ENCODE measurements around the gene SRRT. TPM values are rescaled to one million over a fixed set of nuclear protein-coding genes. Genes with fewer than 3 reads are reported as not detected.

SRRT gene
- total and polyA plus RNA-seq, 10 of the 15 experiments (the other 5 are each of a cell fraction or from before 2014, with no cell fraction given): 11.1 to 254 (median 111) TPM

GRCh38 chr7:100839361-100839760, 35.5 kb upstream of the SRRT start:
- TF ChIP-seq YBX1 (IDR thresholded peaks at IDR 0.05): no peak
- no peak for TF ChIP-seq TBL1XR1 (IDR thresholded peaks at IDR 0.05; ENCODE audit: low read depth, low read length)
- no peak for TF ChIP-seq TCF3 (IDR thresholded peaks at IDR 0.05; ENCODE audit: borderline replicate concordance, insufficient read depth, low read depth, low read length)
- TF ChIP-seq PML (IDR thresholded peaks at IDR 0.05; ENCODE audit: low read length): no peak
- no peak for TF ChIP-seq CBFB (IDR thresholded peaks at IDR 0.05; ENCODE audit: low read depth)
- no peak for TF ChIP-seq POU2F2 (IDR thresholded peaks at IDR 0.05; ENCODE audit: borderline replicate concordance, low read depth, low read length)
- no peak for TF ChIP-seq NFIC (IDR thresholded peaks at IDR 0.05; ENCODE audit: low read depth, low read length)
- TF ChIP-seq CHD1 (IDR thresholded peaks at IDR 0.05; ENCODE audit: low read depth, low read length): no peak
- no peak for TF ChIP-seq KLF5 (IDR thresholded peaks at IDR 0.05; ENCODE audit: partially characterized antibody)
- TF ChIP-seq NFYA (IDR thresholded peaks at IDR 0.05; ENCODE audit: borderline replicate concordance, low read depth, low read length): no peak
- no peak for ATAC-seq
- no peak for DNase-seq (ENCODE audit: low read depth, low spot score)
- ChIA-PET CTCF (no interaction called here), RAD21 (ENCODE audit: unreplicated experiment) (no interaction called here), POLR2A (no interaction called here), SMC1A (ENCODE audit: uncharacterized antibody, unreplicated experiment) (no interaction called here)
- WGBS (ENCODE audit: insufficient coverage, insufficient replicate concordance, low lambda C conversion rate, missing lambda C conversion rate): 90% methylated on average over 18 of the region's 18 CpGs
- no peaks in the 10 kb centered on the region for H3K9me3 ChIP-seq (replicated peaks; ENCODE audit: control insufficient read depth, insufficient read depth, low read length)
- H3K36me3 ChIP-seq (ENCODE audit: control insufficient read depth in 2 of 2, insufficient read depth in 2 of 2, low read length in 1 of 2): no peaks in the 10 kb centered on the region
- no peaks in the 10 kb centered on the region; the same call in 1 of the 2 replicates for H3K4me1 ChIP-seq (ENCODE audit: control insufficient read depth, insufficient read depth, low read length)
- in situ Hi-C loops (cut with MboI) (no loop called here), intact Hi-C loops (cut with micrococcal nuclease; ENCODE audit: unreplicated experiment) (loop anchor here (5.0 kb wide), 1 partner anchor 37 kb away; no protein-coding TSS in a partner anchor)
- H3K27me3 ChIP-seq (replicated peaks in 1 of 2; ENCODE audit: control insufficient read depth in 2 of 2, insufficient read depth in 2 of 2, low read length in 1 of 2): no peaks in the 10 kb centered on the region
- no peak overlapping the region for H3K4me3 ChIP-seq
- no peak overlapping the region for H3K27ac ChIP-seq (ENCODE audit: control insufficient read depth, insufficient read depth)
- no peak overlapping the region for H3K9ac ChIP-seq (ENCODE audit: control insufficient read depth, insufficient read depth, low read length)
- no peaks in the 10 kb centered on the region for H4K20me1 ChIP-seq (ENCODE audit: control insufficient read depth, insufficient read depth)
- BruUV-seq (replicated peaks): no TSS peak
- H2AFZ ChIP-seq (ENCODE audit: control insufficient read depth, low read depth, low read length): no peak overlapping the region
- no peaks in the 10 kb centered on the region for H3K79me2 ChIP-seq (ENCODE audit: control insufficient read depth, insufficient read depth, low read length)
- no peak for FAIRE-seq
- H3K4me2 ChIP-seq (ENCODE audit: control insufficient read depth, insufficient read depth): no peak overlapping the region
